SU-DHL-6 (cell line): ENCODE results near the gene WNT3A.

Experiments used
- H2AFZ ChIP-seq: fragments of 200-600 bp; sonication (generic); 2 replicates; pipeline ENCODE4 v1.6.1; 2014; ENCODE audit warnings: low read depth, mild to moderate bottlenecking, moderate library complexity, mixed read lengths, antibody characterized with exemption, low read length; ENCODE audit not compliant: severe bottlenecking
- H3F3A ChIP-seq: fragments of 200-600 bp; shearing (Covaris generic); 2 replicates; pipeline ENCODE4 v1.6.0; 2016; ENCODE audit warnings: antibody characterized with exemption, mild to moderate bottlenecking; ENCODE audit not compliant: insufficient read depth
- H3K27ac ChIP-seq: fragments of 200-600 bp; sonication (generic); 2 replicates; pipeline ENCODE4 v1.5.1; 2016; ENCODE audit warnings: low read depth, mild to moderate bottlenecking, low read length, moderate library complexity, mixed read lengths
- H3K27me3 ChIP-seq: fragments of 200-600 bp; sonication (generic), shearing (Covaris generic); 2 replicates; pipeline ENCODE4 v1.6.0; 2014; ENCODE audit warnings: mild to moderate bottlenecking, low read length
- H3K36me3 ChIP-seq: fragments of 200-600 bp; sonication (generic); 2 replicates; pipeline ENCODE4 v1.6.1; 2014; ENCODE audit warnings: mild to moderate bottlenecking, low read length, mixed read lengths
- H3K4me2 ChIP-seq: fragments of 300-600, 200-600 bp; shearing (Covaris generic), sonication (generic); 2 replicates; pipeline ENCODE4 v1.6.0; 2014; ENCODE audit warnings: low read length, low read depth, mild to moderate bottlenecking; ENCODE audit not compliant: poor library complexity, severe bottlenecking
- H3K4me3 ChIP-seq: fragments of 200-600 bp; sonication (generic); 2 replicates; pipeline ENCODE4 v1.5.1; 2014; ENCODE audit warnings: antibody characterized with exemption, low read length, mild to moderate bottlenecking, mixed read lengths; ENCODE audit not compliant: insufficient read depth, poor library complexity, severe bottlenecking
- H3K79me2 ChIP-seq: fragments of 200-600 bp; sonication (generic); 2 replicates; pipeline ENCODE4 v1.6.1; 2014; ENCODE audit warnings: mild to moderate bottlenecking, low read length, moderate library complexity; ENCODE audit not compliant: insufficient read depth
- H3K9ac ChIP-seq: fragments of 200-600 bp; sonication (generic); 2 replicates; pipeline ENCODE4 v1.7.0; 2014; ENCODE audit warnings: mild to moderate bottlenecking, low read length
- H3K9me2 ChIP-seq: fragments of 200-600 bp; sonication (generic); replicated peaks from 2 replicates; pipeline ENCODE4 v1.6.1; 2014; ENCODE audit warnings: low read length; ENCODE audit not compliant: insufficient read depth
- H3K9me3 ChIP-seq: fragments of 200-600 bp; sonication (generic); 2 replicates; pipeline ENCODE4 v1.6.1; 2014; ENCODE audit warnings: low read length, mixed read lengths; ENCODE audit not compliant: insufficient read depth
- H4K20me1 ChIP-seq: fragments of 200-600 bp; sonication (generic); 2 replicates; pipeline ENCODE4 v1.6.1; 2014; ENCODE audit warnings: low read depth, mild to moderate bottlenecking, antibody characterized with exemption, low read length, moderate library complexity, mixed read lengths
- CTCF ChIP-seq: fragments of 200-600 bp; sonication (generic); IDR thresholded peaks from one replicate; pipeline ENCODE4 v1.5.1; 2017; ENCODE audit warnings: antibody characterized with exemption, mild to moderate bottlenecking, low read length, moderate library complexity; ENCODE audit not compliant: insufficient read depth, poor library complexity, severe bottlenecking
- EZH2phosphoT487 ChIP-seq: fragments of 200-600 bp; sonication (generic), shearing (Covaris generic); conservative IDR thresholded peaks from 2 replicates; pipeline ENCODE4 v1.6.1; 2018; ENCODE audit warnings: mild to moderate bottlenecking, antibody characterized with exemption, low read length, moderate library complexity, mixed read lengths

The WNT3A gene

GRCh38 chr1:228004331-228004855 is 2.4 kb upstream of the WNT3A start:
- H3K79me2 ChIP-seq: no peaks in the 10 kb centered on the region
- no peaks in the 10 kb centered on the region for H3K9me3 ChIP-seq
- no peak overlapping the region for H3K9ac ChIP-seq
- H2AFZ ChIP-seq: no peak overlapping the region
- H3F3A ChIP-seq: no peaks in the 10 kb centered on the region
- no peaks in the 10 kb centered on the region for H3K9me2 ChIP-seq
- H3K36me3 ChIP-seq: no peaks in the 10 kb centered on the region
- H3K27ac ChIP-seq: no peak overlapping the region
- no peak overlapping the region for H3K4me2 ChIP-seq
- no peaks in the 10 kb centered on the region for H3K27me3 ChIP-seq
- TF ChIP-seq CTCF (peak; percentile 59), EZH2phosphoT487 (no peak)
- no peaks in the 10 kb centered on the region for H4K20me1 ChIP-seq
- H3K4me3 ChIP-seq: no peak overlapping the region

- Histone ChIP-seq H3K79me2 (no peaks in the 10 kb centered on the region), H3K27me3 (no peaks in the 10 kb centered on the region), H3K9ac (no peak overlapping the region), H3K4me3 (no peak overlapping the region), H2AFZ (no peak overlapping the region), H3K9me2 (no peaks in the 10 kb centered on the region), H3K27ac (no peak overlapping the region), H3K4me2 (no peak overlapping the region), H3K9me3 (no peaks in the 10 kb centered on the region), H3K36me3 (no peaks in the 10 kb centered on the region), H3F3A (no peaks in the 10 kb centered on the region), H4K20me1 (no peaks in the 10 kb centered on the region)
- TF ChIP-seq EZH2phosphoT487 (no peak), CTCF (no peak)
These were observed 1.8 kb upstream of the WNT3A start for GRCh38 chr1:228004856-228005462.

GRCh38 chr1:228005511-228006033 is 1.2 kb upstream of the WNT3A start:
- H3K4me3 ChIP-seq: no peak overlapping the region
- no peaks in the 10 kb centered on the region for H3K36me3 ChIP-seq
- no peak overlapping the region for H2AFZ ChIP-seq
- no peaks in the 10 kb centered on the region for H3K79me2 ChIP-seq
- H3K9me3 ChIP-seq: no peaks in the 10 kb centered on the region
- no peaks in the 10 kb centered on the region for H3K9me2 ChIP-seq
- H4K20me1 ChIP-seq: no peaks in the 10 kb centered on the region
- no peaks in the 10 kb centered on the region for H3K27me3 ChIP-seq
- H3F3A ChIP-seq: no peaks in the 10 kb centered on the region
- no peak overlapping the region for H3K9ac ChIP-seq
- no peak overlapping the region for H3K4me2 ChIP-seq
- no peak for TF ChIP-seq CTCF
- no peak for TF ChIP-seq EZH2phosphoT487
- H3K27ac ChIP-seq: no peak overlapping the region
